MCF 10A (cell line): Measurements from ENCODE around the gene EPS8L1. TPM values are rescaled to one million over a fixed set of nuclear protein-coding genes. Genes with fewer than 3 reads are reported as not detected.
"Not testable (repeated sequence)": the region's sequence is repeated elsewhere in the genome, so short reads cannot be mapped to it uniquely, and the experiment has no call there.

Experiments used
- Bru-seq: library from RNA; stranded (reverse); fragments of 400-500 nt; gene quantifications from one replicate; lab custom pipeline; 2021; lab: Mats Ljungman, UMichigan
- BruChase-seq, 2 experiments: library from RNA; stranded (reverse); fragments of 400-500 nt; gene quantifications; one replicate each; lab custom pipeline; 2021; lab: Mats Ljungman, UMichigan
- BruUV-seq: library from RNA; stranded (reverse); fragments of 400-500 nt; replicated peaks from 2 replicates; lab custom pipeline; 2021; lab: Mats Ljungman, UMichigan
- CTCF ChIA-PET: fragments of 300-600 bp; sonication (Branson Sonifier 250); formaldehyde crosslinking; extraction: SDS; loops from one replicate; lab custom pipeline; 2021; ENCODE audit warnings: antibody characterized with exemption, inconsistent platforms; lab: Yijun Ruan, JAX
- POLR2A ChIA-PET: fragments of 300-600, 350-650 bp; sonication (Branson Sonifier 250); formaldehyde crosslinking; extraction: SDS; loops from one replicate; lab custom pipeline; 2020; ENCODE audit warnings: antibody characterized with exemption, inconsistent platforms; lab: Yijun Ruan, JAX
- DNase-seq: peaks from one replicate; pipeline ENCODE4 v3.0.0-alpha.2; 2018; ENCODE audit not compliant: unreplicated experiment
- H3K27ac Mint-ChIP-seq: one replicate; pipeline ENCODE4 v1.8.0; 2022; ENCODE audit warnings: mild to moderate bottlenecking, low read depth, mixed read lengths; ENCODE audit not compliant: unreplicated experiment
- H3K27me3 Mint-ChIP-seq: one replicate; pipeline ENCODE4 v1.8.0; 2022; ENCODE audit warnings: mixed read lengths; ENCODE audit not compliant: insufficient read depth, unreplicated experiment
- H3K36me3 Mint-ChIP-seq: one replicate; pipeline ENCODE4 v1.8.0; 2022; ENCODE audit warnings: mild to moderate bottlenecking, moderate library complexity, mixed read lengths; ENCODE audit not compliant: insufficient read depth, unreplicated experiment
- H3K4me1 Mint-ChIP-seq: one replicate; pipeline ENCODE4 v1.8.0; 2022; ENCODE audit warnings: mixed read lengths; ENCODE audit not compliant: insufficient read depth, unreplicated experiment
- H3K4me3 Mint-ChIP-seq: one replicate; pipeline ENCODE4 v1.8.0; 2022; ENCODE audit warnings: mild to moderate bottlenecking, moderate library complexity, mixed read lengths; ENCODE audit not compliant: unreplicated experiment
- H3K9me3 Mint-ChIP-seq: one replicate; pipeline ENCODE4 v1.8.0; 2022; ENCODE audit warnings: mixed read lengths; ENCODE audit not compliant: unreplicated experiment
- intact Hi-C: fragments of 100-400 bp; cut with micrococcal nuclease; formaldehyde crosslinking; loops from 2 replicates; pipeline ENCODE4 v1.14.1; 2022
- long read RNA-seq: library from polyadenylated mRNA; stranded (forward); transcript quantifications from one replicate; pipeline ENCODE4 v2.0.0, GENCODE V29; 2022
- total RNA-seq: library from RNA; stranded (reverse); gene quantifications from 2 replicates; pipeline ENCODE4 v1.2.3, GENCODE V29; 2022
- TF ChIP-seq, protein P1 (sequence below): fragments of 200-600 bp; IDR thresholded peaks from one replicate; pipeline ENCODE4 v1.8.0; 2022; ENCODE audit warnings: antibody characterized with exemption, mild to moderate bottlenecking; ENCODE audit not compliant: unreplicated experiment

Gene EPS8L1
- total RNA-seq = 9.9 and 17.9 TPM in 2 replicates
- Bru-seq, nascent RNA = percentile 23 among the genes with signal in this experiment
- percentile 37 among the genes with signal in this experiment for BruChase-seq, experiment 1, labeled RNA remaining after a 6-hour chase
- BruChase-seq, experiment 2, labeled RNA remaining after a 2-hour chase = percentile 28 among the genes with signal in this experiment
- long read RNA-seq, transcript EPS8L1-201 (20 exons, 2,536 nt) = major isoform, 21 of 45 reads
- long read RNA-seq, transcript EPS8L1-202 (15 exons, 2,198 nt) = minor isoform, 7 of 45 reads
- long read RNA-seq, partial matches to known transcripts = 3 of 45 reads
- long read RNA-seq, other reads (novel, unspliced or antisense) = 14 of 45 reads

DNA sequence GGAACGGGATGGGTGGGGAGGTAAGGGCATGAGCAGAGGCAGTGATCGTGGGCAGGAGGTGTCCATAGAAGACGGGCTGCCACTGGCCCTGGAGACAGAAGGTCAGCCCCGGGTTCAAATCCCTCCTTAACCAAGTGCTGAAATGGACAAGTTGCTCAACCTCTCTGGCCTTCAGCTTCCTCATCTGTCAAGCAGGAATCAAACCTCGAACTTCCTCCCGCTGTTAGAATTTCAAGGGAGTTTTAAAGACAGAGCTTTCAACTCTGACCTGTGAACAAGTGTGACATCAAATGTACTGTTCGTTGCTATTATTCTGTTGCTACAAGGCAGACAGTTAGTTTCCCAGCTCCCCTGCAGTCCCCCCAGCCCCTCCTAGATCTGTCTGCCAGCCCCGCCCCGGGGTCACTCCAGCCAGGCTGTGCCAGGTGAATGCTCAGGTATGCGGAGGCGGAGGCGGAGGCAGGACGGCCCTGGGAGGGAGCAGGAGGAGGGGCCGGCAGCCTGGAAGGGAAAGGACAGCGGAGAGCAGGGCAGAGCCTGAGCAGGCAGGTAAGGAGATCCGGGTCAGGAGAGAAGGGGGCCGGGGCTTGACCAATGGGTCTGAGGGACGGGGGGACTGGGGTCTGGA, at the start of gene EPS8L1:
TSS of gene EPS8L1 (plus strand) at position 499 of the 628 bp plus-strand sequence. CDS start 576 bp downstream, outside the sequence.
- intact Hi-C loops = no loop called here
- TF ChIP-seq, protein P1, sequence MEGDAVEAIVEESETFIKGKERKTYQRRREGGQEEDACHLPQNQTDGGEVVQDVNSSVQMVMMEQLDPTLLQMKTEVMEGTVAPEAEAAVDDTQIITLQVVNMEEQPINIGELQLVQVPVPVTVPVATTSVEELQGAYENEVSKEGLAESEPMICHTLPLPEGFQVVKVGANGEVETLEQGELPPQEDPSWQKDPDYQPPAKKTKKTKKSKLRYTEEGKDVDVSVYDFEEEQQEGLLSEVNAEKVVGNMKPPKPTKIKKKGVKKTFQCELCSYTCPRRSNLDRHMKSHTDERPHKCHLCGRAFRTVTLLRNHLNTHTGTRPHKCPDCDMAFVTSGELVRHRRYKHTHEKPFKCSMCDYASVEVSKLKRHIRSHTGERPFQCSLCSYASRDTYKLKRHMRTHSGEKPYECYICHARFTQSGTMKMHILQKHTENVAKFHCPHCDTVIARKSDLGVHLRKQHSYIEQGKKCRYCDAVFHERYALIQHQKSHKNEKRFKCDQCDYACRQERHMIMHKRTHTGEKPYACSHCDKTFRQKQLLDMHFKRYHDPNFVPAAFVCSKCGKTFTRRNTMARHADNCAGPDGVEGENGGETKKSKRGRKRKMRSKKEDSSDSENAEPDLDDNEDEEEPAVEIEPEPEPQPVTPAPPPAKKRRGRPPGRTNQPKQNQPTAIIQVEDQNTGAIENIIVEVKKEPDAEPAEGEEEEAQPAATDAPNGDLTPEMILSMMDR = no peak
- Mint-ChIP-seq H3K4me3 (peak within 1 kb of the TSS; percentile 70), H3K36me3 (no peaks in the 10 kb centered on the region), H3K9me3 (peaks cover 5% of the 10 kb centered on the region), H3K27ac (peak within 1 kb of the TSS; percentile 39), H3K27me3 (no peaks in the 10 kb centered on the region), H3K4me1 (peaks cover 32% of the 10 kb centered on the region)
- CTCF ChIA-PET = interaction anchor here (0.6 to 4.5 kb wide), 2 partner anchors 13 to 391 kb away, joined by 3 to 29 read pairs; no protein-coding TSS in a partner anchor
- BruUV-seq = no TSS peak
- DNase-seq = peak; percentile 62
- POLR2A ChIA-PET = interaction anchor here (0.6 to 2.5 kb wide), 6 partner anchors 13 to 408 kb away, joined by 3 to 11 read pairs (median 4); partner anchors contain the start of gene RDH13

DNA sequence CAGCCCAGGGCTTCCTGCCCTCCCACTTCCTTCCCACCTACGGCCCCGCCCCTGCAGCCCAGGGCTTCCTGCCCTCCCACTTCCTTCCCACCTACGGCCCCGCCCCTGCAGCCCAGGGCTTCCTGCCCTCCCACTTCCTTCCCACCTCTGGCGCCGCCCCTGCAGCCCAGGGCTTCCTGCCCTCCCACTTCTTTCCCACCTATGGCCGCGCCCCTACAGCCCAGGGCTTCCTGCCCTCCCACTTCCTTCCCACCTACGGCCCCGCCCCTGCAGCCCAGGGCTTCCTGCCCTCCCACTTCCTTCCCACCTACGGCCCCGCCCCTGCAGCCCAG, 48.6 kb upstream of the EPS8L1 start:
- POLR2A ChIA-PET, H3K36me3 Mint-ChIP-seq, H3K27ac Mint-ChIP-seq, H3K4me1 Mint-ChIP-seq, H3K27me3 Mint-ChIP-seq, intact Hi-C loops, CTCF ChIA-PET, DNase-seq, BruUV-seq, H3K4me3 Mint-ChIP-seq: not testable (repeated sequence)
- H3K9me3 Mint-ChIP-seq = peaks cover 26% of the 10 kb centered on the region

DNA sequence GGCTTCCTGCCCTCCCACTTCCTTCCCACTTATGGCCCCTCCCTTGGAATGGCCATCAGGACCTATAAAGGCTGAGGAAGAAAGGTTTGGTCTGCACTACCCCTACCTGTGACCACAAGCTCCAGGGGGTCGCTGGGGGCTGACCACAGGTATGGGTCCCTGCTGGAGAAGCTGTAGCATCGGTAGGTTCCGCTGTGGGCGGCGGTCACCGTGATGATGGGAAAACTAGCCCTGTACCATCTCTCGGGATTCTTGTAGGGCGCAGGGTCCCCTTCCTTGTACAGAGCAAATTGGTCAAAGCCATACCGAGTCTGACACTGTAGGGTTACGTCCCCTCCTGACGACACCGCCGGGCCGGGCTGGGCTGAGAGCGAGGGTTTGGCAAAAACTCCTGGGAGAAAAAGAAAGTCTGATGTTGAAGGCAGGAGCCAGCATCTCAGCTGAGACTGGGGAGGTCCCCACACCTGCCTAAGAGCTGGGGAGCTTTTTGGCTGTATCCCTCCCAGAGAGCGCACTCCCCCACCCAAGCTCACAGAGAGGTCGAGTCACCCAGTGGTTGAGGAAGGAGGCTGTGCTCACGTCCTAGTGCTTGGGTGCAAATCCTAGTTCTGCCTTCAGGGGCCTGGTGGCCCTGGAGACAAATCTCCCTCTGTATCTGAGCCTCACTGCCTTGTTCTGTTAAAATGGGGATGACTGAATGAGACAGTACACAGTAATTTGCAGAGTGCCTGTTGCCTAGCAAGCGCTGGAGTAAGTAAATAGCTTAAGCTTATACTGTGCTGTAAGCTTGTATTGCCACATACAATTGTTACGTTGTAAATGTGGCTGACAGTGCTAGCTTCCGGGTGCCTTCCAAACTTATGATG, 48.0 kb upstream of the EPS8L1 start:
- peak; percentile 24 for DNase-seq
- CTCF ChIA-PET = interaction anchor here (0.6 to 1.3 kb wide), 5 partner anchors 9 to 354 kb away, joined by 3 to 4 read pairs (median 3); no protein-coding TSS in a partner anchor
- Mint-ChIP-seq H3K36me3 (peaks cover 6% of the 10 kb centered on the region), H3K9me3 (peaks cover 26% of the 10 kb centered on the region), H3K4me3 (no peak overlapping the region), H3K4me1 (no peaks in the 10 kb centered on the region), H3K27ac (no peak overlapping the region), H3K27me3 (no peaks in the 10 kb centered on the region)
- no TSS peak for BruUV-seq
- intact Hi-C loops = no loop called here
- POLR2A ChIA-PET = interaction anchor here (1.4 kb wide), 1 partner anchor 15 kb away, joined by 3 read pairs; no protein-coding TSS in a partner anchor
- TF ChIP-seq, protein P1 = no peak

DNA sequence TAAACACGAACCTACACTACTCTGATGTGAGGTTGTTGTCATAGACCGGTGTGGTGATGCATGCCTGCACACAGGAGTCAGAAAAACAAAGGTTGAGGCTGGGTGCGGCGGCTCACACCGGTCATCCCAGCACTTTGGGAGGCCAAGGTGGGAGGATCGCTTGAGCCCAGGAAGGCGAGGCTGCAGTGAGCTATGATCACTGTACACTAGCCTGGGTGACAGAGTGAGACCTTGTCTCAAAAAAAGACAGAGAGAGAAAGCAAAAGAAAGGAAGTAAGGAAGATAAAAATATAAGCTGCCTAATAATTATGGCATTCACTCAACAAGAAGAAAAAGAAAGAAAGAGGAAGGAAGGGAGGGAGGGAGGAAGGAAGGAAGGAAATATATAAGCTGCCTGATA, 46.9 kb upstream of the EPS8L1 start:
- BruUV-seq = no TSS peak
- TF ChIP-seq, protein P1 = no peak
- CTCF ChIA-PET = interaction anchor here (0.6 to 1.3 kb wide), 5 partner anchors 8 to 355 kb away, joined by 3 to 4 read pairs (median 3); no protein-coding TSS in a partner anchor
- intact Hi-C loops = no loop called here
- Mint-ChIP-seq H3K9me3 (peaks cover 16% of the 10 kb centered on the region), H3K36me3 (peaks cover 2% of the 10 kb centered on the region), H3K27ac (no peak overlapping the region), H3K27me3 (no peaks in the 10 kb centered on the region), H3K4me1 (no peaks in the 10 kb centered on the region), H3K4me3 (no peak overlapping the region)
- no peak for DNase-seq
- POLR2A ChIA-PET = interaction anchor here (1.4 kb wide), 1 partner anchor 16 kb away, joined by 3 read pairs; no protein-coding TSS in a partner anchor
